NCI-H2081 treated with DMSO at 0.1 percent for 48 hours (cell line): ENCODE results near the gene SPATA20.

Experiments used
- DNase-seq: peaks from one replicate; lab custom pipeline; 2025; lab: John Stamatoyannopoulos, UW

The SPATA20 gene

DNA sequence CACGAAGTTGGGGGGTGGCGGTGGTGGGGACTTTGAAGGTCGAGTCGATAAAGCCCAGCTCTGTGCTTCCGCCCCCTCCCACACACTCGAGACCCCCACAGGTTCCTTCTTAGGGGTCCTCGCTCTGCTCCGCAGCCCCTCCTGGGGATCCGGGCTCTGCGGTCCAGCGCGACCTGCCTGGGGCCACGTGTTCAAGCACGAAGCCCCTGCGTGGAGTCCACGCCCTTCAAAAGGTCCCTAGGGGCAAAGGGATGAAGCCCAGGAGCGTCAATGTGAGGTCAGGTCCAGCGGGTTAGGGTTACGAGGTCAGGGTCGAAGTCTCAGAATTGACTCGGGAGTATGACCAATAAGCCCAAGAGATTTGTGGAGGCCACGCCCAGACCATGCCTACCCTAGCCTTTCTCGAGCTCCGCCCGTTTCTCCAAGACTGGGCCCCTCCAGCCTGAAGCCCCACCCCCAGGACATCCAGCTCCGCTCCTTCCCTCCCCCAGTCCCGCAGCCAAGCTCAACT is 12.8 kb downstream of the SPATA20 start:
- DNase-seq = no peak

DNA sequence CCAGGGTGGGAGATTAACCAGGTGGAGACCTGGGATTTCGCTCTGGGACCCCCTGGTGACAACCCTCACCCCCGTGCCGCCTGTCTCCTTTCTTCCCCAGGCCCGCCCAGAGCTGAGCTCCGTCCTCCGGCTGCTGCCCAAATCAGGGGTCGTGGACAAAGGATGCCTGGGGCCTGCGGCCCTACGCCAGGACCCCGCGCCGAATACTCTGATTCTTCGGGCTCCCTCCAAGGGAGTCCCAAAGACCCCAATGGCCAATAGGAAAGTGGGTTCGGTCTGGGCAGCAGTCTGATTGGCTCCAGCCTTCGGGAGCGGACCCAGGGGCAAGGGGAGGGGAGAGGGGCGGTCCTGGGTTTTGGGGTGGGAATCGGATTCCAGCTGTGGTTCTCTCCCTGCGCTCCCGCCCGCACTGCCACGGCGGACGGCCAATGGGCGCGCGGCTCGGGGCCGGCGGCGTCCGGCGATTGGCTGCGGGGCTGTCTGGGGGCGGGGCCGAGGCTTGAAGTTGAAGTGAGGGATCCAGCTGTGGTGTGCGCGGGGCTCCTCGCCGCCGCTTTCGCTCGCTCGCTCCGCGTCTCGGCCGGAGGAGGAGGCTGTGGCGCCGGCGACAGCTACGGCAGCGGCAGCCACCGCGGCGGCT is 13.3 kb downstream of the SPATA20 start, which contains the start of gene CACNA1G:
Gene CACNA1G (plus strand): TSS at position 531 of the 640 bp plus-strand sequence. CDS start 745 bp downstream, outside the sequence.
- no peak for DNase-seq

DNA sequence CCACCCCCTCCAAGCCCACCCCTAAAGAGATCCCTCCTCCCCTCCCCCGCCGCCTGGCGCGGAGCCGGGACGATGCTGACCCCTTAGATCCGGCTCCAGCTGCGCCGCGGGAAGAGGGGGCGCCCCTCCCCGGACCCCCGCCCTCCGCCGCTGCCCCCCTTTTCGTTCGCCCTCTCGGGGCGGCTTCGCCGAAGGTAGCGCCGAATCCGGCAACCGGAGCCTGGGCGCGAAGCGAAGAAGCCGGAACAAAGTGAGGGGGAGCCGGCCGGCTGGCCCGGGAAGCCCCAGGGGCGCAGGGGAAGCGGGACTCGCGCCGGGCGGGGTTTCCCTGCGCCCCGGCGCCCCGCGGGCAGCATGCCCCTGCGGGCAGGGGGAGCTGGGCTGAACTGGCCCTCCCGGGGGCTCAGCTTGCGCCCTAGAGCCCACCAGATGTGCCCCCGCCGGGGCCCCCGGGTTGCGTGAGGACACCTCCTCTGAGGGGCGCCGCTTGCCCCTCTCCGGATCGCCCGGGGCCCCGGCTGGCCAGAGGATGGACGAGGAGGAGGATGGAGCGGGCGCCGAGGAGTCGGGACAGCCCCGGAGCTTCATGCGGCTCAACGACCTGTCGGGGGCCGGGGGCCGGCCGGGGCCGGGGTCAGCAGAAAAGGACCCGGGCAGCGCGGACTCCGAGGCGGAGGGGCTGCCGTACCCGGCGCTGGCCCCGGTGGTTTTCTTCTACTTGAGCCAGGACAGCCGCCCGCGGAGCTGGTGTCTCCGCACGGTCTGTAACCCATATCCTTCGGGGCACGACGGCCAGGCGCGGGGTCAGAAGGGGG is 14.2 kb downstream of the SPATA20 start:
- no peak for DNase-seq

DNA sequence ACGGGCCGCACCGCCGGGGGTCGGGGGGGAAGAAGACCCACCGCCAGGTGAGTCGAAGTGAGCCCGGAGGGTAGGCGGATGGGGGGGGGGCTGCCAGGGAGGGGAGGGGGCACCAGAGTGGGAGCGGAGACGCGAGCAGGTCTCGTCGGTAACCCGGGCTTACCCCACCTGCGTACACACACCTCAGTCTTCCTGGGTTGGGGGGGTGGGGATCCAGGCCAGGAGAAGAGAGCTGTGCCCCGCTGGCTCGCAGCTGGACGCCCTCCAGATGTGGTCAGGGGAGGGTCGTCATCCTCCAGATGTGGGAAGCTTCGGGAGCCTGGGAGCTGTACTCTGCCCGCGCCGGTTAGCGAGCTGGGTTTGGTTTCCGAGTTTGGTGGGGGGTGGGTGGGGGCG is 14.8 kb downstream of the SPATA20 start:
- no peak for DNase-seq

DNA sequence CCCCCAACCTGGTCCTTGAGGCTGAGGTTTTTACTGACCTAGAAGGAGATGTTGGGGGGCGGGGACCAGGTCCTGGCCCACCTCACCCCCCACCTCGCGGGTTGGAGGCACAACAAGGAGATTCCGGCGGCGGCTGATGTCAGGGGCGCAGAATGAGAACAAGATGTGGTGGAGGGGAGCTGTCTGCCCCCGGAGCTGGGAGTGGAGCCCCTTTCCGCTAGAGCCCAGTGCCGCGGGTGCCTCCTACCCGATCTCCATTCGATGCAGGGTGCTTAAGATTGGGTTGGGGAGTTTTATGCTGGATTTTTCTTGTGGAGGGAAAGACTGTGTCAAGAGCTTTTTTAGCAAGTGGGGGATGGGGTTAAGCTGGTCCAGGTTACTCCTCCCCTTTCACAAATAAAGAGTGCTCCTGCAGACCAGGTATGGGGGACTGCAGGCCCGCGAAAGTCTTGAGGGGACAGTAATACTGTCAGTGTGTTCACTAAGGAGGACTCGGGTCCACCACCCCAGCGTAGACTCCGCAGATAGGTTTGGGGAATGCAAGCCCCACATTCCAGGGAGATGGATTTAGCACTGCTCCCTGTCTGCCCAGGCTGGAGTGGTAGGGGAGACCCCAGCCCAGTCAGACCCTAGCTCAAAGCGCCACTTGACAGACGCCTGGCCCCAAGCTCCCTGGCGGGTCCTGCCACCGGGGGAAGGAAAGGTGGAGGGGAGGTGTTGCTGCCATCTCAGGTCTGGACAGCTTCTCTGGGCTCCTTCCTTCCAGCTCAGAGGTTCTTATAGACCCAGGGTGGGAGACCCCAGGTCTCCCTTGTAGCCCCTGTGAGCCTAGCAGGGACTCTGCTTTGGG is 15.5 kb downstream of the SPATA20 start:
- no peak for DNase-seq

DNA sequence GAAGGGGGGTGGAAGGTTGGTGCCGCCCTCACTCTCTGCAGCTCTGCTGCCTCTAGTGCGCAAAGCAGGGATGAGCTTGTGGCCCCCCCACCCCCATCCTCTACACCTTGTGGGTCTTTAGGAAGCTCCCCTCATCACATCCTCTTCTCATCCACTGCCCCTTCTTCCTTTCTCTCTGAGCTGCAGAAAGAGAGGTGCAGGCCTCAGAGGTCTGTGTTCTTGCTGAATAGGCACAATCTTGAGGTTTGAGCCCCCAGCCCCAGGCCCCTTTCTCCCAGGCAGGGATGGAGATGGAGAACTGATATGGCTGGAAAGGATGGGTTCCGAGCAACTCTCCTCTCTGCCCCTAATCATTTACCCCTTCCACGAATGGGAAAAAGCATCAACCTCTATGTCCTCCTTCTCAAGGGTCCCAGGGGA is 16.1 kb downstream of the SPATA20 start:
- DNase-seq = no peak

DNA sequence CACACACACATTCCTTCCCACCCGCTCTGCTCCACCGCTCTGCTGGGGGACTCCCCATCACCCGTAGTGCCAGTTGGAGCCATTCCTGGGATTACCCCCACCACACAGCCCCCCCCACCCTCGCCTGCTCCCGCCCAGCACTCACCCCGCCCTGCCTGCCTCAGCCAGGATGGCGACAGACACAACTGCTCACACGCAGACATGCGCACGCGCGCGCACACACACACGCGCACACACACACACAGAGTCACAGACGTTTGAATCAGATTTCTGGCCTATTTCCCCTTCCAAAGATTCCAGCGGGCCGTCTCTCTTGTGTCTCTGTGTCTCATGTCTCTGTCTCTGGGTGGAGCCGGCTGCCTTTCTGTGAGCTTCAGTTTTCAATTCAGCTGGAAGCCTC is 17.9 kb downstream of the SPATA20 start:
- no peak for DNase-seq

DNA sequence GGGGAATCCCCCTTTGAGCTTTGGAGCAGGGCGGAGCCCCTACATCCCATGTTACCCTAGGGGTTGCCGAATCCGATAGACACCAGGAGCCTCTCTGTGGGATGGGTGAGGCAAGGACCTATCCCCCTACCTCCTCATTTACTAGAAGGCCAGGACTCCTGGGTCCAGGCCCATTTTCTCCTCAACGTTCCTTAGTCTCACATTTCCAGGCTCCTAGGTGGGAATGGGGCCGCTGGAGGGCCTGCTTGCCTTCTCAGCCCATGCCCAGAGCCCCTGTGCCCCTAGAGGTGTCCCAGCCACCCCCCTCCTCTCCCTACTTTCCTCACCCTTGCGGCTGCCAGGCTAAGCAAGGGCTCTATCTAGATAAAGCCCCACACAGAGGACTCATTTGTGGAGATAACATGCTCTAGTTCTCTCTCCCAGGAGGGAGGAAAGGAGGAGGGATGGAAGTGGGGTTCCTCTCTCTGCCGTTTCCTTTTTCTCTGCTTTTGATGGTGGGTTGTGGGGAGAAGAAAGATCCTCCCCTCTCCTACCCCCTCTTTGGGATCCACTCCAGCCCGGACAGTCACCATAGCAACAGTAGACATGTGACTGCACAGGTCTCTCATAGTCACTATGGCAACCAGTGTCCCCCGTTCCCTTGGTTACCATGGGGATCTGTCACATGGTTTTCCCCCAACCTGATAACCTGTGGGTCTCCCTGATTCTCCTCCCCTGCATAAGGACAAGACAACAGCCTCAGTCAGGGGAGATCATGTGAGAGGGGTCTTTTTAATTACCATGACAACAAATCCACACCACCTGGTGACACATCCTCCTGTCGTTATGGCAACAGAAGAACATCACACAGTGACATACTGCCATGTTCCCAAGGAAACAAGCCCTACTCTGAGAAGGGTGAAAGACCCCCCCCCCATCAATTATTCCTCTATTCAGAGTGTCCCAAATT is 18.7 kb downstream of the SPATA20 start:
- DNase-seq = no peak

DNA sequence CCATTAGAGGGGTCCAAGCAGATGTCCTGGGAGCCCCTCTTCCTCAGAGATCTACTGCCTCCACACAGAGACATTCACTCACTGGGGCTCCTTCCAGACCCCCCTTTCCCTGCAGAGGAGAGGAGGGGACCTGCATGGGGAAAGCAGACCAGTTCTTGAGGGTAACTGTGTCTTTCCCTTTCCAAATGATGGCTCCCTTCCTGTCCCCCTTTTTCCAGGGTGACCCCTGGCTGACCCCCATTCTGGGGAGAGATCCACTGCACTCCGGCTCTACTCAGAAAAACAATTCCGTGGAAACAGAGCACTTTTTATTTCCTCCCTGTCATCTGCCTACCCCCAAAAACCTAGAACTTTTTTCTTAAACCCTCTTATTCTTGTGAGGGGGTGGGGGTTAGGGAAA is 19.9 kb downstream of the SPATA20 start:
- no peak for DNase-seq

DNA sequence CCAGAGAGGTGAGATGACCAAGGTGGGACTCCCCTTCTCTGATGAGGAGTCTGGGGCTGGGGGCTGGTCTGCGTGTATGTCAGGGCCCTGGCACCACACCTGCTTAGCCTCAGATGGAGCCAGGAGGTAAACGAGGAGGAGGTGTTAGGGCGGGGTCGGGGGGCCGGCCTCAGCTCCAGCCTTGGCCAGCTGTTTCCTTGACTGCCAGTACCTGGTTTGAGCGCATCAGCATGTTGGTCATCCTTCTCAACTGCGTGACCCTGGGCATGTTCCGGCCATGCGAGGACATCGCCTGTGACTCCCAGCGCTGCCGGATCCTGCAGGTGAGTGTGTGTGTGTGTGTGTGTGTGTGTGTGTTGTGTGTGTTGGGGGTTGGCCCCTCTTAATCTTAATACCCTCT is 21.7 kb downstream of the SPATA20 start:
- DNase-seq = no peak

DNA sequence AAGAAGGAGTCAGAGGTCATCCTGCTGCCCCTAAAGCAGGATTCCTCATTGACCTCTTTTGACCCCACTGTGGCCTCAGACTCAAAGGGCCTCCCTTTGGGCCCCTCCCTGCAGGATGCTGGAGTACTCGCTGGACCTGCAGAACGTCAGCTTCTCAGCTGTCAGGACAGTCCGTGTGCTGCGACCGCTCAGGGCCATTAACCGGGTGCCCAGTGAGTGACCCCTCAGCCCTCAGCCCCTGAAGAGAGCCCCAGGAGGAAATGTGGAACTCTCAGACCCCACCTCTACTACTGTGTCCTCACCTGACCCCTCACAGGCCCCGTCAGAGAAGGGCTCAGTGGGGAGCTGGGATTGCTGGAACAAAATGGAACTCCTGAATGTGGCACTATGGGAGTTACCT is 22.6 kb downstream of the SPATA20 start:
- no peak for DNase-seq

DNA sequence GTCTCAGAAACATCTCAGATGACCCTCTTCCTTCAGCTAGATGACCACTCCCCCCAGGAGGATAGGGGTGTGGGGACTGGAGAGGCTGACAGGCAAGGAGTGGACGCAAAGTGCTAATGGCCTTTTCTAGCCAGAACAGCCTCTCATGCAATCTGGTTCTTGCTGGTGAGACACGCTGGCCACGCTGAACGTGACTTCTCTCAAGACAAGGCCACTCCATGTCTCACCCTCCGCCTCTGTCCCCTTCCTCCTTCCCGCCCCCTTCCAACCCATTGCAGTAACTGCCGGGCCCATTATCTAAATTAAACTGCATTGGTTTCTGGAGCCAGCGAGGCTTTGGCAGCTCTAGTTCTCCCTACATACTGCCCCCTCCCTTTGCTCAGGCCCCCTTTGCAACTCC is 23.1 kb downstream of the SPATA20 start:
- no peak for DNase-seq

DNA sequence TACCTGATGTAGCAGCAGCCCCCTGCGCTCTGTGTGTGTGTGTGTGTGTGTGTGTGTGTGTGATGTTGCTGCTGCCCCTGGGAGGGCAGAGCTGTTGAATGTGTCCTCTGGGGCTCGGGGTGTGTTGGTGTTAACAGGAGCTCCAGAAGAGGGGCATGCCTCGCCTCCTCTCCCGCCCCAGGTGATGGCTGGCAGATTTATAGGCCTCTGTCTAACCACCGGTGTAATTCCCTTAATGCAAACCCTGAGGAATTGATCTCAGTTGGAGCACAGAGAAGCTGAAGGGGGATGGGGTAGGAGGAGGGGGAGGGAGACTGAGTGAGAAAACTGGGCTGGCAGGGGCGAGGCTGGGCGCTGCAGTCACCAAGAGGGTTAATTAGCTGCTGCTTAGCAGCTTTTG is 23.6 kb downstream of the SPATA20 start:
- DNase-seq = no peak

DNA sequence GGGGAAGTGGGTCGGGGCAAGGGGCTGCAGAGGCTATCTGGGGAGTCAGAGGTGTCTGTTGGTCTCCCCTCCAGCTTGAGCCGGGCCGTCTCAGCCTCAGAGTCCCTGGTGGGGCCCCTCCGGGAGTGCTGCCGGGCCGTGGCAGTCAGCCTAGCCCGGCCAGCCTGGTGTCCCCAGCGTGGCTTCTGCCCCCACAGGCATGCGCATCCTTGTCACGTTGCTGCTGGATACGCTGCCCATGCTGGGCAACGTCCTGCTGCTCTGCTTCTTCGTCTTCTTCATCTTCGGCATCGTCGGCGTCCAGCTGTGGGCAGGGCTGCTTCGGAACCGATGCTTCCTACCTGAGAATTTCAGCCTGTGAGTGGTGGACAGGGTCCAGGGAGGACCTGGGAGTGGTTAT is 24.7 kb downstream of the SPATA20 start:
- no peak for DNase-seq

DNA sequence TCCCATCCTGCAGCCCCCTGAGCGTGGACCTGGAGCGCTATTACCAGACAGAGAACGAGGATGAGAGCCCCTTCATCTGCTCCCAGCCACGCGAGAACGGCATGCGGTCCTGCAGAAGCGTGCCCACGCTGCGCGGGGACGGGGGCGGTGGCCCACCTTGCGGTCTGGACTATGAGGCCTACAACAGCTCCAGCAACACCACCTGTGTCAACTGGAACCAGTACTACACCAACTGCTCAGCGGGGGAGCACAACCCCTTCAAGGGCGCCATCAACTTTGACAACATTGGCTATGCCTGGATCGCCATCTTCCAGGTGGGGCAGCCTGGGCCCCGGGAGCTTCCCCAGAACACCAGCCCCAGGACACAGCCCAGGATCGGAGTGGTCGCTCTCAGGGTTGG is 25.6 kb downstream of the SPATA20 start:
- DNase-seq = no peak

DNA sequence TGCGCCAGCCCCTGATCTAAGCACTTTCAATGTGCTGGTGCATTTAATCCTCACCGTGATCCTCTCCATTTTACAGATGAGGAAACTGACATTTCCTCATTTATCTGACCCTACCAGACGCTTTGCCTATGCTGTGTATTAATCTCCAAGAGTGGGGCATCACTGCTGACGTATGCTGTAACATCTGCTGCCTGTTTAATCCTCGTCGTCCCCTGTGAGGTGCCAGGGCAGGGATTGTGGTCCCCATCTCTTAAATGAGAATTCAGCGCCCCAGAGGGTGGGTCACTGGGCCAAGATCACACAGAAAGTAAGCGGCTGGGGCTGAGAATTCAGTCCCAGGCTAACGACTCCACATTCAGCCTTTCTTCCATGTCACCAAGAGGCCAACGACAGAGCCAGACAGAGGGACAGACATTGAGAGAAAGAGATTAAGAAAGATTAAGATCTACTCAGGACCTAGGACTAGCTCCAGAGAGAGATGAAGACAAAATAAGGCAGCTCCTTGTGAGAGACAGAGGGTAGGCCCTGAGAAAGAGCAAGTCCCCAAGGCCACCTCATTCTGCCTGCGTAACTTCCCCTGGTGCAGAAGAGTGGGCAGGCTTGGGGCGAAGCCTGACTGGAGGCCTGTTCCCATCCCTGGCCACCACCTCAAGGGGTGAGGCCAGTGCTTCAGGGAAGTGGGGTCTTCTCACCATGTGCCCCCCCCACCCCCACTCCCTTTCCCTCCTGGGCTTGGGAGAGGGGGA is 27.1 kb downstream of the SPATA20 start:
- no peak for DNase-seq

DNA sequence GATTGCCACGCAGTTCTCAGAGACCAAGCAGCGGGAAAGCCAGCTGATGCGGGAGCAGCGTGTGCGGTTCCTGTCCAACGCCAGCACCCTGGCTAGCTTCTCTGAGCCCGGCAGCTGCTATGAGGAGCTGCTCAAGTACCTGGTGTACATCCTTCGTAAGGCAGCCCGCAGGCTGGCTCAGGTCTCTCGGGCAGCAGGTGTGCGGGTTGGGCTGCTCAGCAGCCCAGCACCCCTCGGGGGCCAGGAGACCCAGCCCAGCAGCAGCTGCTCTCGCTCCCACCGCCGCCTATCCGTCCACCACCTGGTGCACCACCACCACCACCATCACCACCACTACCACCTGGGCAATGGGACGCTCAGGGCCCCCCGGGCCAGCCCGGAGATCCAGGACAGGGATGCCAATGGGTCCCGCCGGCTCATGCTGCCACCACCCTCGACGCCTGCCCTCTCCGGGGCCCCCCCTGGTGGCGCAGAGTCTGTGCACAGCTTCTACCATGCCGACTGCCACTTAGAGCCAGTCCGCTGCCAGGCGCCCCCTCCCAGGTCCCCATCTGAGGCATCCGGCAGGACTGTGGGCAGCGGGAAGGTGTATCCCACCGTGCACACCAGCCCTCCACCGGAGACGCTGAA is 28.7 kb downstream of the SPATA20 start:
- no peak for DNase-seq

DNA sequence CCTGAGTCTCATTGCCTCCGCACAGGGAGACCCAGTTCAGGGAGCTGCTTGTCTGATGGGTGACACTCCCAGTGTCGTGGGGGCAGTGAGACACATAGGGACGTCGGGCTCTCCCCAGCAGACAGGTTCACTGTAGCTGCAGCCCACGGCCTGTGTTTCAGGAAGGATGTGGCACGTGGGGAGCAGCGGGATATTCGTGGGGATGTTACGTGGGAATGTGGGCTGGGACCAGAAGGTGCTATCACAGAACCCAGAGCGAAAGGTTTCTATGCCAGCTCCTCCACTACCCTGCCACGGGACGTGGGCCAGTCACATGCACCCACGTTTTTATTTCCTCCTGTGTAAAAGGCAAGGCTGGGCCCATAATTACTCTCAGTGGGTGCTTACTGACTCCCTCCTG is 29.9 kb downstream of the SPATA20 start:
- no peak for DNase-seq

DNA sequence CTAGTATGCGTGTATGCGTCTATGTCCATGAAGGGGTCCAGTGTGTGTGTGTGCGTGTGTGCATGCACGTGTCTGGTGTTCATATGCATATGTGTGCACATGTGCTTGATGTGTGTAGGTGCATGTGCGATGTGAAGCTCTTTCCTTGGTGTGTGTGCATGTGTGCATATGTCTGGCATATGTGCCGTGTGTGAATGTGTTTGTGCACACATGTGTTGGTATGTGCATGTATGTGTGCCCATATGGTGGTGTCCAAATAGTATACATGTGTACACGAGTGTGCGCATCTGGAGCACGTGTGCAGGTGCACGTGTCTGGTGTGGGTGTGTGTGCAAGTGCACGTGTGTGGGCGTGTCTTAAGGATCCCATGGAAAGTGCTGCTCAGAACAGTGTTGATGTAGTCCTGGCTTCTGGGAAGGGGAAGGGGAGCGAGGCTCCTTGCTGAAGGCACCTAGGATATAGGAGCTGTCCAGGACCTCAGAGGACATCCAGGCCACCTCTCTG is 30.5 kb downstream of the SPATA20 start:
- no peak for DNase-seq

DNA sequence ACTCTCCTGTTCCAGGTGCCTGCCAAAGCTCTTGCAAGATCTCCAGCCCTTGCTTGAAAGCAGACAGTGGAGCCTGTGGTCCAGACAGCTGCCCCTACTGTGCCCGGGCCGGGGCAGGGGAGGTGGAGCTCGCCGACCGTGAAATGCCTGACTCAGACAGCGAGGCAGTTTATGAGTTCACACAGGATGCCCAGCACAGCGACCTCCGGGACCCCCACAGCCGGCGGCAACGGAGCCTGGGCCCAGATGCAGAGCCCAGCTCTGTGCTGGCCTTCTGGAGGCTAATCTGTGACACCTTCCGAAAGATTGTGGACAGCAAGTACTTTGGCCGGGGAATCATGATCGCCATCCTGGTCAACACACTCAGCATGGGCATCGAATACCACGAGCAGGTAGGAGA is 31.2 kb downstream of the SPATA20 start:
- no peak for DNase-seq
